ENCODE data around the gene FBXO22.
"Not testable (repeated sequence)": the region's sequence is repeated elsewhere in the genome, so short reads cannot be mapped to it uniquely, and the experiment has no call there.

- TF ChIP-seq CTCF (conservative IDR thresholded peaks at IDR 0.05 in 1 of 2, IDR thresholded peaks at IDR 0.05 in 1 of 2; ENCODE audit: low read depth in 1 of 2, low read length in 2 of 2); EZH2 (IDR thresholded peaks at IDR 0.05; ENCODE audit: low read length, missing control alignments): not testable (repeated sequence)
Observed at GRCh38 chr15:75976766-75977165, 73.1 kb downstream of the FBXO22 start.
